ENCODE measurements around the gene PIAS4. TPM values are rescaled to one million over a fixed set of nuclear protein-coding genes. Genes with fewer than 3 reads are reported as not detected.
A peak's percentile ranks its signal among the peaks of the same experiment; 100 is the strongest.

PIAS4 gene
- total RNA-seq, 1 donor from 2014 or later: 14.7 TPM

DNA sequence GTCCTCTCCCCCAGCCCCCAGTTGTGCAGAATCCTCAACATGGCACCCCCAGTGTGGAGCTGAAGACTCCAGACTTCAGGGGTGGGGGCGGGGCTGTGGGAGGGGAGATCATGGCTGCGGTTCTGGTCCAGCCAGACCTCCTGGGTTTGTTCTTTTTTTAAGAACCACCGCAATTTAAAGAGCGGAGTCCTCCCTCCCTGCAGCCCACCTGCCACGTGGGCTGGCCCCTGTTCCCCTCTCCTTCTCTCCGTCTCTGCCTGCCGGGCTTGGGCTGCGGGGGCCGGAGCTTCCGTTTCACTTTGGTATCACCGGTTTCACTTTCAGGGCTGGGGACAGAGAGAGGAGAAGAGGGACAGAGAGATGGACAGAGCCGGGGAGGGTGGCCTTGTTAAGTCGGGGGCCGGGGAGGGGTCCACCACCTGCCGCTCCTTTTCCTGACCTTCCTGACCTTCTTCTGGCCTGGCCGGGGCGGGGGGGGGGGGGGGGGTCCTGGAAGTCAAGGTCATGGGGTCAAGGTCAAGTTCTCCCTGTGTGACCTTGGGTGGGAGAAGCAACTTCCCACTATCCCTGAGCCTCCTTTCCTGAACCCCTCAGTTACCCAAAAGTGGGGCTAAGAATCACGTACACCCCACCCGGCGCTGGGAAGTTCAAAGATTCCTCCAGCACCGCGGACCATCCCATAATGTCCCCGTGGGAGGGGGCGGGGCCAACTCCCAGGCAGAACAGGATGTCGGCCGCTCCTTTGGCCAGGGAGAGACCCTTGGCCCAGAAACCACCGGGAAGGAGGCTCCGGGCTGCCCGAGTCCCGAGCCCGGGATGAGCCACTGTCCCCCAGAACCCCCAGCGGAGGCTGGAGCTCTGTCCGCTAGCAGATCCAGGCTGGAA is 70.5 kb downstream of the PIAS4 start:
- DNase-seq: peak; percentile 57

- DNase-seq: no peak
Measured at GRCh38 chr19:4080473-4080872, 72.9 kb downstream of the PIAS4 start.

- no peak for DNase-seq
Measured at GRCh38 chr19:4081441-4082129, 74.0 kb downstream of the PIAS4 start.

- DNase-seq: no peak
Measured at GRCh38 chr19:4082172-4082571, 74.6 kb downstream of the PIAS4 start.

GRCh38 chr19:4083677-4084546 is 76.4 kb downstream of the PIAS4 start:
- DNase-seq: peak; percentile 69

GRCh38 chr19:4084547-4084877 is 77.0 kb downstream of the PIAS4 start:
- no peak for DNase-seq

- no peak for DNase-seq
Measured at GRCh38 chr19:4086411-4086867, 78.9 kb downstream of the PIAS4 start.

- DNase-seq: no peak
Measured at GRCh38 chr19:4087787-4088679, 80.5 kb downstream of the PIAS4 start.

DNA sequence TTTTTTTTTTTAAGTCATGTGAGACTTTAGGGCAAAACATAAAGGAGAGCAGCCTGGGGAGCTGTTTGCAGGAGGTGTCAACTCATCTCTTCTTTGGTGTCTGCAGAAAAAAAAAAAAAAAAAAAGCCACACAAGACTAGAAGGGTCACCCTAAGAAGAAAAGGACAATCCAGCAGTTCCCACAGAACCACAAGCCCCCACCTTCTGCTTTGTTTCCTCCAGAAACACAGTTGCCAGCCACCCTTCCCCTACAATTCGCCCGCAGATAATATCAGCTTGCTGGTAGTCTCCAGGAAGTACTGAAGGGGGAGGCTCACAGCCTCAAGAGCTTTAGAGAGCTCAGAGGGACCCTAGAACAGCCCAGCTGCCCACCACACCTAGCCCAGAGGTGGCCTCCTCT is 81.4 kb downstream of the PIAS4 start:
- DNase-seq: no peak

Small RNA genes lying within 50 kb of the gene (small RNA-seq; reads per million reads assigned to genes)
- gene SNORD37 (ENCODE audit: low replicate concordance): 1.6 reads per million, percentile 88 among the genes with 10 or more reads in this experiment

Other genes with a start within 250 kb of the PIAS4 start
- 17.1 TPM for gene APBA3, start 246.0 kb upstream of the PIAS4 start, total RNA-seq
- gene MRPL54, start 245.1 kb upstream of the PIAS4 start, total RNA-seq: 10.6 TPM
- gene RAX2, start 235.5 kb upstream of the PIAS4 start, total RNA-seq: not detected
- 2.6 TPM for gene MATK, start 221.4 kb upstream of the PIAS4 start, total RNA-seq
- not detected for gene ZFR2, start 138.7 kb upstream of the PIAS4 start, total RNA-seq
- 0.10 TPM for gene ATCAY, start 127.1 kb upstream of the PIAS4 start, total RNA-seq
- 97.1 TPM for gene NMRK2, start 74.7 kb upstream of the PIAS4 start, total RNA-seq
- 82.4 TPM for gene DAPK3, start 36.6 kb upstream of the PIAS4 start, total RNA-seq
- 2,930 TPM for gene EEF2, start 22.3 kb upstream of the PIAS4 start, total RNA-seq
- gene ZBTB7A, start 59.2 kb downstream of the PIAS4 start, total RNA-seq: 26.1 TPM
- 96.0 TPM for gene MAP2K2, start 116.4 kb downstream of the PIAS4 start, total RNA-seq
- gene CREB3L3, start 145.9 kb downstream of the PIAS4 start, total RNA-seq: not detected
- gene SIRT6, start 174.8 kb downstream of the PIAS4 start, total RNA-seq: 5.6 TPM
- 0.82 TPM for gene ANKRD24, start 175.0 kb downstream of the PIAS4 start, total RNA-seq
- gene EBI3, start 221.8 kb downstream of the PIAS4 start, total RNA-seq: not detected
- 14.0 TPM for gene YJU2, start 239.3 kb downstream of the PIAS4 start, total RNA-seq